Measurements from ENCODE around the gene TSPAN1.
"Not testable (repeated sequence)": the region's sequence is repeated elsewhere in the genome, so short reads cannot be mapped to it uniquely, and the experiment has no call there.

The TSPAN1 gene

GRCh38 chr1:46220808-46221207, 45.9 kb downstream of the TSPAN1 start:
- no peak for DNase-seq

GRCh38 chr1:46221749-46222148, 46.9 kb downstream of the TSPAN1 start:
- DNase-seq, result no peak

- not testable (repeated sequence) for DNase-seq
These were observed 48.2 kb downstream of the TSPAN1 start for GRCh38 chr1:46223055-46223454.

GRCh38 chr1:46223472-46223943, 48.6 kb downstream of the TSPAN1 start:
- DNase-seq, result peak; percentile 39

- DNase-seq, result no peak
These were observed 50.1 kb downstream of the TSPAN1 start for GRCh38 chr1:46224966-46225365.

DNA sequence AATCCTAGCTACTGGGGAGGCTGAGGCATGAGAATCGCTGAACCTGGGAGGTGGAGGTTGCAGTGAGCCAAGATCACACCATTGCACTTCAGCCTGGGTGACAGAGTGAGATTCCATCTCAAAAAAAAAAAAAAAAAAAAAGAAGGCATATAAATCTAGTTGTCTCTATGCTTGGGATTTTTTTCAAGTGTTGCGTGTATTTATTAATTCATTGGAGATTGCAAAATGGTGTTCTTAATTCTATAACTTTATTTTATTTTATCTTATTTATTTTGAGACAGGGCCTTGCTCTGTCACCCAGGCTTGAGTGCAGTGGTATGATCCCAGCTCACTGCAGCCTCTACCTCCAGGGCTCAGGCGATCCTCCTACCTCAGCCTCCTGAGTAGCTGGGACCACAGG, 56.3 kb downstream of the TSPAN1 start:
- not testable (repeated sequence) for DNase-seq
